Measurements from ENCODE around the gene CCL21.

DNA sequence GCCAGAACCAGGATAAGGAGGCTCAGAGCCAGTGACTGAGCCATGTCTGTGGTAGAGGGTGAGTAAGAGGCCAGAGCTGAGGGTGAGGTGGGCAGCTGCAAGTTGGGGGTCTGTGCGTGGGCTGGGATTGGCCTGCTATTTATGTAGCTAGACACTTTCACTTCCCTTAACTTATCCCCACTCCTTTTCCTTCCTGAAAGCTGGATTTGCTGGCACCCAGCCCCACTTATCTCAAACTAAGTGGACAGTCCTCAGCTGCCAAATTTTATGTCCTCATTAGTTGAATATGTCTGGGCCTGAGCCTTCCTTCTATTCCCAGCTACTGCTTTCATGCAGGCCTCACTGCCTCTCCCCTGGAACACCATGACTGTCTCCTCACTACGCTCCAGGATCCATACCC, at the start of gene CCL21:
- TF ChIP-seq E2F5 (CRISPR knock-in tag; IDR thresholded peaks at IDR 0.05) (no peak), CREB1 (CRISPR knock-in tag; IDR thresholded peaks at IDR 0.05) (no peak), CTCF (IDR thresholded peaks at IDR 0.05) (no peak), CBFB (CRISPR knock-in tag; IDR thresholded peaks at IDR 0.05; ENCODE audit: low read depth) (no peak), SMAD4 (CRISPR knock-in tag; IDR thresholded peaks at IDR 0.05) (no peak), ZNF121 (CRISPR knock-in tag; IDR thresholded peaks at IDR 0.05) (no peak), ZNF317 (CRISPR knock-in tag; IDR thresholded peaks at IDR 0.05; ENCODE audit: borderline replicate concordance, low read depth) (no peak), TEAD4 (CRISPR knock-in tag; IDR thresholded peaks at IDR 0.05) (no peak), ESRRA (CRISPR knock-in tag; IDR thresholded peaks at IDR 0.05; ENCODE audit: borderline replicate concordance) (no peak), NFE2L1 (CRISPR knock-in tag; IDR thresholded peaks at IDR 0.05) (no peak), ZBTB43 (CRISPR knock-in tag; IDR thresholded peaks at IDR 0.05) (no peak), TCF7 (CRISPR knock-in tag; IDR thresholded peaks at IDR 0.05; ENCODE audit: low read depth) (no peak), EMX1 (CRISPR knock-in tag; IDR thresholded peaks at IDR 0.05) (no peak)
- TF ChIP-seq, protein P1, sequence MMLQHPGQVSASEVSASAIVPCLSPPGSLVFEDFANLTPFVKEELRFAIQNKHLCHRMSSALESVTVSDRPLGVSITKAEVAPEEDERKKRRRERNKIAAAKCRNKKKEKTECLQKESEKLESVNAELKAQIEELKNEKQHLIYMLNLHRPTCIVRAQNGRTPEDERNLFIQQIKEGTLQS (CRISPR knock-in tag; conservative IDR thresholded peaks at IDR 0.05): no peak

Measured in WTC11 (cell line).